Right forelimb (tissue), 1 donor: ENCODE data around the gene R3HDM2.

ENCODE experiments used
- DNase-seq: peaks from one replicate; pipeline ENCODE4 v3.0.0-alpha.2; 2018

The R3HDM2 gene

DNA sequence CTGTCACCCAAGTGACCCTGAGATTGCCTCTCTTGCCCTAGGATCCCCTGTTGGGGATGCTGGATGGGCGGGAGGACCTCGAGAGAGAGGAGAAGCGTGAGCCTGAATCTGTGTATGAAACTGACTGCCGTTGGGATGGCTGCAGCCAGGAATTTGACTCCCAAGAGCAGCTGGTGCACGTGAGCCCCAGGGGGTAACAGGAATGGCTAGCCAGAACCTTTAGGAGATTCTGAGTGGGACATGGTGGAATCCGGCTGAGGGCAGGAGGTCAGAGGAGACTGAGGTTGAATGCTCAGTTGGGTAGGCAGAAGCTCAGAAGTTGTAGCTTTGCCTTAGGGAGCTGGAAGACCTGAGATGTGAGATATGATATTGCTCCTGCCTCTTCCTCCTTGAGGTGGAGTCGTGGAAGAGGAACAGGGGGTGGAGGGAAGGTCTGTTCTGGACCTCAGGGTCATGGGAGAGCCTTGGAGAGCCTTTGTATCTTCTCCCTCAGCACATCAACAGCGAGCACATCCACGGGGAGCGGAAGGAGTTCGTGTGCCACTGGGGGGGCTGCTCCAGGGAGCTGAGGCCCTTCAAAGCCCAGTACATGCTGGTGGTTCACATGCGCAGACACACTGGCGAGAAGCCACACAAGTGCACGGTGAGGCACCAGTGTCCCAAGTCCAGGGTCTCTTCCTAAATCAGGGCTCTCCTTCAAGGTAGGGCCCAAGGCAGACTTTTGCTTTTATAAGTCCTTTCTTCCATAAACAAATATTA, 35.1 kb upstream of the R3HDM2 start:
- DNase-seq: no peak

DNA sequence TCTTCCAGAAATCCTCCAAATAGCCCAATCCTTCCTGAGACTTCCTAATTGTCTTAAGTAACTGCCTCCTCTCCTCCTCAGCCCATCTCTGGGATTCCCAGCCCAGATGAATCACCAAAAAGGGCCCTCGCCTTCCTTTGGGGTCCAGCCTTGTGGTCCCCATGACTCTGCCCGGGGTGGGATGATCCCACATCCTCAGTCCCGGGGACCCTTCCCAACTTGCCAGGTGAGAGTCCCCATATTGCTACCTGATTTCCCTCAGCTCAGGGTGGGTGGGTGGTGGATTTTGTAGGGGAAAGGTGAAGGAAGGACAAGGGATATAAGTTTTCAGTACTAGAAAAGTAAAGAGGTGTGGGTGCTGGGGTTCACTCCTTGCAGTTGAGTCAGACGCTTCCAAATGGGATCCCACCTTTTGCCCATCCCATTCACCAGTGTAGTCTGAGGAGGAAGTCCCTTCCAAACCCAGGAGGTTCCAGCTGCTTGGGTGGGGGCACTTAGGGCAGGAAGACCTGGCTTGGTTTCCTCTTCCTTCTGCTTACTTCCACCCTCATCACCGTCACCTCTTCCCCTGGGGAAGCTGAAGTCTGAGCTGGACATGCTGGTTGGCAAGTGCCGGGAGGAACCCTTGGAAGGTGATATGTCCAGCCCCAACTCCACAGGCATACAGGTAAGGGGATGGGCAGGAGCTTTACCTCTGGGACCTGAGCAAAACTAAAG, 34.3 kb upstream of the R3HDM2 start:
- DNase-seq: no peak

DNA sequence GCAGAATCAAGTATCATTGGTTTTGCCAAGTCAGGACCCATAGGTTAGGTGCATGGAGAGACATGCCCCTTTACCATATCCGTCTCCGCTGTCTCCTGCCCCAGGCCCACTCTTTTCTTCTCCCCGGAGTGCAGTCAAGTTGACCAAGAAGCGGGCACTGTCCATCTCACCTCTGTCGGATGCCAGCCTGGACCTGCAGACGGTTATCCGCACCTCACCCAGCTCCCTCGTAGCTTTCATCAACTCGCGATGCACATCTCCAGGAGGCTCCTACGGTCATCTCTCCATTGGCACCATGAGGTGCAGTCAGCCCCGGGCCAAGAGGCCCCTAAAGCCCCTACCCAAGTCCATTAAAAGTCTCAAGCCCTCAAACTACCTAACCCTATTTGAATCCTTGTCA, 33.7 kb upstream of the R3HDM2 start:
- no peak for DNase-seq

DNA sequence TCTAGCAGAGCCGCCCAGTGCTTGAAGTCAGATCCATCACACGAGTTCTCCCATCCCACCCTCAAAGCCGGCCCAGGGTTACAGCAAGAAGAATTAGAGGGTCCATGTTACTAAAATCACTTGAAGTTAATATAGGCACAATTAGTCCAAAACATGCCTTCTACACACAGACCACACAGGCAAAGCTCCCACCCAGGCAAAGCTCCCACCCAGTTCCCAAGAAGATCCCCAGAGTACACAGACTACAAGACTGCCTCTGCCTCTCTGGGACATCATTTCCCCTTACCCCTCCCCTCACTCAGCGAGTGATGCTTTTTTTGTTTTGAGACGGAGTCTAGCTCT, 32.0 kb upstream of the R3HDM2 start:
- no peak for DNase-seq

DNA sequence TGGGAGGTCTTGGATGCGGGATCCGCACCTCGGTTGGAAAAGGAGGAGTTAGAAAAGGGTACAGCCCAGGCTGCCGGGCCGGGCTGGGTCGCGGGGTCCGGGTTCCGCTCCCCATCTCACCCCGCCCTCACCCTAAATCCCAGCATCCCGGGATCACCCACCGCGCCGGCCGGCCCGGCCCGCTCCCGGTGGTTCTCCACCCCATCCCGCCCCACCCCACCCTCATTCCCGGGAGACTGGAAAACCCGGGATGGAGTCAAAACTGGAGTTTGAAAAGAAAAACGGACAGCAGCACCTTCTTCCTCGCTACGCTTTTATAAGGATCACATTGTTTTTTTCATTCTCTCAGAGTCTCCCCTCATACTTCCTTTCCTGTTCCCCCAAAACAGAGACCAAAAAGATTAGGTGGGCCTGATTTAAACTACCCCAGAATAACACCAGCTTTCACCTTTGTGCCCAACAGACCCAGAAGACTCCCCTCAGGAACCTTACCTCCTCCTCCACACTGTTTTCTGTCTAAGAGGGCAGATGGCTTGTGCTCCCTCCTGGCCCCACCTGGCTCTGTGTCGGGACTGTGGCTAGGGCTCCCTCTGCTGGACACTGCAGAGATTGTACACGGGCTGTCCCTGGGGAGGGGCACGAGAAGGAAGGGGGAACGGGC, 31.5 kb upstream of the R3HDM2 start:
- DNase-seq: peak; percentile 91

DNA sequence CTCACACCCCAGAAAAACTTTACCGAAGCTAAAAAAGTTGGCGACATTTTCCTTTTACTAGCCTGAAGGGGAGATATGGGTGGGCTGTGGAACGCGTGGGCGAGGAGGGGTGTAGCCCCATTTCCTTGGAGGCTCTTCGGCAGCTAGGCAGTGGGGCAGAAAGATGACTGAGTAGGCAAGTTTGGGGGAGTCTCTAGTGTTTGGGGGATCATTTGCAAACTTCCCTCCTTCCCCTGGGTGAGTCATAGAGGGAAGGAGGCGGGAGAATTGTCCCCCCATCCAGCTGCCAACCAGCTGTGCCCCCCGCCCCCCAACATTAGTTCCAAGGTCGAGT, 31.0 kb upstream of the R3HDM2 start:
- DNase-seq: no peak

DNA sequence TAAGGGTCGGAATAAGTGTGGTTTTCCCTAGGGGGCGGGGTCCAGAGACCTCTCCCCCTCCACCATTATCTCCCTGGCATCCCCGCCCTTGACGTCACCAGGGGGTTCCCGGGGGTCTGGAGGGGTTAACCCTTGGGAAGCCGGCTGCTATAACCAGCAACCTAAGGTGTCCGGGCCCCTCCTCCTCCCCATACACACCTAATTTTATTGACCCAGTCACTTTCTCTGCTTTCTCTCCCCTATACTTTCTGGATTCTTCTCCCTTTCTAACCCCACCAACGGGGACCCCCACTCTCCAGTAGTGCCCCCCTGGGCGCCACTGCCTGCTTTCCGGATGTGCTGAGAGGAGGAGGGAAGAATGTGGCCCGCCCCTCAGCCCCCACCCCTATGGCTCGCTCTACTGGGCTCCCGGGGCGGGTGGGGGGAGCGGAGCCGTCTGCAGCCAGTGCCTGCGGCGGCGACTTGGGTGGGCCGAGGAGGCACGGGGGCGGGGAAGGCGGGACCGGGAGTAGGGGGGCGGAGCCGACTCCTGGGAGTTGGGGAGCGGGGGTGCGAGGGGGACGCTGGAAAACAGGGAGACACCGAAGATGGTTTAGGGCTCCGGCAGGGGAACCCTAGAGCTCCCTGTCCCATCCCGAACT, 30.6 kb upstream of the R3HDM2 start:
- DNase-seq: peak; percentile 92

DNA sequence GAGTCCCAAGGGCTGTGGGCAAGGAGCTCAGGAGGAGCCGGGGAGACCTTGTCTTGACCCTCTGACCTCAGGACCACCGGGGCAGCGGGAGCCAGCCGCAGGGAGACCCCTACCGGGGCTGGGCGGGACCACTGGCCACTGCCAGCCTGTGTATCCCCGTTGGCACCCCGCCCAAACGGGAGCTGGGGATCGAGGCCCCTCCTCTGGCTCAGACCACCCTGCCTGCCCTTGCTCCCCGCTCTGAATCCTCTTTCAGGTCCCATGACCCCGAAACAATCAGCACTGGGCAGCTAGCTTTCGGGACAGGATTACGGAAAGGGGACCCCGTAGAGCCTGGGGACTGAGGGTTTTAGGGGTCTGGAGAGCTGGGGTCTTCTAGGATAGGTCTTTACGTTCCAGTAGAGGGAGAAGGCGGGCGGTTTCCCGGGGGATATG, 30.0 kb upstream of the R3HDM2 start:
- peak; percentile 57 for DNase-seq

DNA sequence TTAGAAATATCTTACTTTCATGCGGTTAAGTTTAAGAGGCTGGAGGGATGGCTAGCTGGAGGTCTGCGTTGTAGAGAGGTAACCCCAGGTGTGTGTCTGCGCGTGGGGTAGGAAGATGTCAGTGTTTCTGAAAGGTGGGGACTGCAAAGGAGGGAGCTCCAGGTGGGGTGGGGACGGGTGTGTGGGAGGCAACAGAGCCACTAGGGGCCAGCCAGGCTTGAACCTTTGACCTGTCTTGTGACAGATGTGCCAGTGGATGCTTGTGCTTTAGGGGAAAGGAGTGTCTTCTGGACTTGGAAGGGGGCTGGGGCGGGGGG, 29.6 kb upstream of the R3HDM2 start:
- no peak for DNase-seq

DNA sequence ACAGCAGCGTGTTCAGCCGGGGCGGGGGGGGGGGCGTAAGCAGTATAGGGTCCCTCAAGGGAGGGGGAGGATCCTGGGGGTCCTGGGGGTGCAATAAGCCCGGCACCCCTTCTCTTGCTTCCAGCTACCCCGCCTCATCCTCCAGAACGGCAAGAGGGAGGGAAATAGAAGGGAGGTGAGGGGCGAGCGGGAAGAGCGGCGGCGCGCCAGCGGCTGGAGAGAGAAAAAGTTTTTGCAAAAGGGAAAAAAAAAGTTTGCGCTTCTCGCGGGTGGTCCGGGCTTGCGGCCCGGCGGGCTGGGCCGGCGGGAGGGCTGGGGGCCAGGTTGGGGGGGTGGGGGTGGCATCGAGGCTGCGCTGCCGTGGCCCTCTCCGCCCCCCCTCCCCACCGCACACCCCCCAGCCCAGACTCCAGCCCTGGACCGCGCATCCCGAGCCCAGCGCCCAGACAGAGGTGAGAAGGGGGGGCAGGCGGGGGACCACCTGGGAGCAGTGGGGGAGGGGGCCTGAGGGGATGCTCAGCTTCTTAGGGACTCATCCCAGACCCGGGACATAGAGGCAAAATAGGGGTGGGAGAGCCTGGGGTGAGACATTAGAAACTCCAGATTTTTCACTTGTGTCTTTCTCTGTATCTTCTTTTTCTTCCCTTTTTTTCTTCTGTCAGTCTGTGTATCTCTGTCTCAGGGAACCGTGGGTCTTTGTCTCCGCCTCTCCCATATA, 29.1 kb upstream of the R3HDM2 start, which contains the start of gene GLI1:
GLI1 (plus strand) TSS at position 36 of the 718 bp plus-strand sequence. CDS start 3,907 bp downstream, outside the sequence.
- DNase-seq: peak; percentile 89

DNA sequence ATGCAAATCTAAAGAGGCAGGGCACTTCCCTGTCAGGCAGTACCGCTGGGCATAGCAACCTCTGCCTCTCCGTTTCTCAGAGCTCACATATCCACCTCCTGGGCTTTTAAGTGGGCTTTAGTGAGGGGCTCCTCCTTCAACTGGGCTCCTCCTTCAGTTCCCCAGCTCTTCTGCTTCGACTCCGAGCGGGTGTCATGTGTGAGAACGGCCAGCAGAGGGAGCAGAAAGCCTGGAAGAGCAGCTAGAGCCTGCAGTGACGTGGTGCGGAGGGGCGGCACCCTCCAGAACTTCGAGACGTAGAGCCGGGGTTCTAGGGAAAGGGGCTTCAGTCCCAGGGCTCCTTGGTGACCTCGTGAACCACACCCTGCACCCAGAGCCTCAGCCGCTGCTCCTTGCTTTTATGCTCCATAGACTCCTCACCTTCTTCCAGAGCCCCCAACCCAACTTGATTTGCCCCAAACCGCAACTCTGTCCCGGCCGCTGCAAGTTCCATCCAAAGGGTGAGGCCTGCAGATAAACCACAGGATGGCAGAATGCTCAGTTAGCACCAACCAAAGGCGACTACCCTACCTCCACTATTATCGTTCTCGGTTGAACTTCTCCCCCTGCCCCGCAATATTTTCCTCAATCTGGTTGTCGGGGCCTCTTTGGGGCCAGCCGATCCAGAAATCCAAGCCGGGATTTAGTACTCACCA, 28.4 kb upstream of the R3HDM2 start:
- peak; percentile 97 for DNase-seq

DNA sequence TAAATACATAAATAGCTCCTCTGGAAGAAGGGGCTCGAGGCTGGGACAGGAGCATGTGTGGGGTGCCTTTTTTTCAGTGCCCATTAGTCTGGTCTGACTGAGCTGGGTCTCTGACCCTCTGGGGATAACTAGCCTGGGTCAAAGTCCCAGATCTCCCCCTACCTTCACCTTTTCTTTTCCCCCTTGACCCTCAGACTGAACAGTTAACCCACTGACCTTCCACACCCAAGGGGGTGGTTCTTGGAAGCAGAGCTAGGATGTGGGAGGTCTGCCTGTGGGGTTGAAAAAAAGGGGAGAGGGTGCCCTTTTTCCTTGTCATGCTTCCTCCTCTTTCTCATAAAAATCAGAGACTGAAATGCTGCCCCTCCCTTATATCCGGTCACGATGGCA, 27.8 kb upstream of the R3HDM2 start:
- DNase-seq: no peak

DNA sequence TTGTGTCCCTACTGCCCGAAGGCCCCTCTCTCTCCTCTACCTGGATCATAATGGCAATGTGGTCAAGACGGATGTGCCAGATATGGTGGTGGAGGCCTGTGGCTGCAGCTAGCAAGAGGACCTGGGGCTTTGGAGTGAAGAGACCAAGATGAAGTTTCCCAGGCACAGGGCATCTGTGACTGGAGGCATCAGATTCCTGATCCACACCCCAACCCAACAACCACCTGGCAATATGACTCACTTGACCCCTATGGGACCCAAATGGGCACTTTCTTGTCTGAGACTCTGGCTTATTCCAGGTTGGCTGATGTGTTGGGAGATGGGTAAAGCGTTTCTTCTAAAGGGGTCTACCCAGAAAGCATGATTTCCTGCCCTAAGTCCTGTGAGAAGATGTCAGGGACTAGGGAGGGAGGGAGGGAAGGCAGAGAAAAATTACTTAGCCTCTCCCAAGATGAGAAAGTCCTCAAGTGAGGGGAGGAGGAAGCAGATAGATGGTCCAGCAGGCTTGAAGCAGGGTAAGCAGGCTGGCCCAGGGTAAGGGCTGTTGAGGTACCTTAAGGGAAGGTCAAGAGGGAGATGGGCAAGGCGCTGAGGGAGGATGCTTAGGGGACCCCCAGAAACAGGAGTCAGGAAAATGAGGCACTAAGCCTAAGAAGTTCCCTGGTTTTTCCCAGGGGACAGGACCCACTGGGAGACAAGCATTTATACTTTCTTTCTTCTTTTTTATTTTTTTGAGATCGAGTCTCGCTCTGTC, 26.1 kb upstream of the R3HDM2 start:
- DNase-seq: no peak

DNA sequence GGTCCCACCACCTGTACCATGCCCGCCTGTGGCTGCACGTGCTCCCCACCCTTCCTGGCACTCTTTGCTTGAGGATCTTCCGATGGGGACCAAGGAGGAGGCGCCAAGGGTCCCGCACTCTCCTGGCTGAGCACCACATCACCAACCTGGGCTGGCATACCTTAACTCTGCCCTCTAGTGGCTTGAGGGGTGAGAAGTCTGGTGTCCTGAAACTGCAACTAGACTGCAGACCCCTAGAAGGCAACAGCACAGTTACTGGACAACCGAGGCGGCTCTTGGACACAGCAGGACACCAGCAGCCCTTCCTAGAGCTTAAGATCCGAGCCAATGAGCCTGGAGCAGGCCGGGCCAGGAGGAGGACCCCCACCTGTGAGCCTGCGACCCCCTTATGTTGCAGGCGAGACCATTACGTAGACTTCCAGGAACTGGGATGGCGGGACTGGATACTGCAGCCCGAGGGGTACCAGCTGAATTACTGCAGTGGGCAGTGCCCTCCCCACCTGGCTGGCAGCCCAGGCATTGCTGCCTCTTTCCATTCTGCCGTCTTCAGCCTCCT, 25.4 kb upstream of the R3HDM2 start:
- peak; percentile 51 for DNase-seq

DNA sequence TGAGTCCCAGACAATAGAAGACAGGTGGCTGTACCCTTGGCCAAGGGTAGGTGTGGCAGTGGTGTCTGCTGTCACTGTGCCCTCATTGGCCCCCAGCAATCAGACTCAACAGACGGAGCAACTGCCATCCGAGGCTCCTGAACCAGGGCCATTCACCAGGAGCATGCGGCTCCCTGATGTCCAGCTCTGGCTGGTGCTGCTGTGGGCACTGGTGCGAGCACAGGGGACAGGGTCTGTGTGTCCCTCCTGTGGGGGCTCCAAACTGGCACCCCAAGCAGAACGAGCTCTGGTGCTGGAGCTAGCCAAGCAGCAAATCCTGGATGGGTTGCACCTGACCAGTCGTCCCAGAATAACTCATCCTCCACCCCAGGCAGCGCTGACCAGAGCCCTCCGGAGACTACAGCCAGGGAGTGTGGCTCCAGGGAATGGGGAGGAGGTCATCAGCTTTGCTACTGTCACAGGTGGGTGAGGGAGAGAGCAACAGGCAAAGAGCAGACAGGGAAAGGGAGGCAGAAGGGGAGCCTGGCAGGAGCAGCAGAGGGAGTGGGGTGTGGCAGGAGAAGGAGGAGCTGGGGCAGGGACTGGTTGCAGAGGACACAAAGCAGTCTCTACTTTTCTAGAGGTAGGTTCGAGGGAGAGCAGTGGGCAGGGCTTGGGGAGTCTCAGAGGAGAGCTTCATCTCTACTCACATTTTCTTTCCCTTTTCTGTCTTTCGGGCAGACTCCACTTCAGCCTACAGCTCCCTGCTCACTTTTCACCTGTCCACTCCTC, 24.7 kb upstream of the R3HDM2 start:
- peak; percentile 39 for DNase-seq

DNA sequence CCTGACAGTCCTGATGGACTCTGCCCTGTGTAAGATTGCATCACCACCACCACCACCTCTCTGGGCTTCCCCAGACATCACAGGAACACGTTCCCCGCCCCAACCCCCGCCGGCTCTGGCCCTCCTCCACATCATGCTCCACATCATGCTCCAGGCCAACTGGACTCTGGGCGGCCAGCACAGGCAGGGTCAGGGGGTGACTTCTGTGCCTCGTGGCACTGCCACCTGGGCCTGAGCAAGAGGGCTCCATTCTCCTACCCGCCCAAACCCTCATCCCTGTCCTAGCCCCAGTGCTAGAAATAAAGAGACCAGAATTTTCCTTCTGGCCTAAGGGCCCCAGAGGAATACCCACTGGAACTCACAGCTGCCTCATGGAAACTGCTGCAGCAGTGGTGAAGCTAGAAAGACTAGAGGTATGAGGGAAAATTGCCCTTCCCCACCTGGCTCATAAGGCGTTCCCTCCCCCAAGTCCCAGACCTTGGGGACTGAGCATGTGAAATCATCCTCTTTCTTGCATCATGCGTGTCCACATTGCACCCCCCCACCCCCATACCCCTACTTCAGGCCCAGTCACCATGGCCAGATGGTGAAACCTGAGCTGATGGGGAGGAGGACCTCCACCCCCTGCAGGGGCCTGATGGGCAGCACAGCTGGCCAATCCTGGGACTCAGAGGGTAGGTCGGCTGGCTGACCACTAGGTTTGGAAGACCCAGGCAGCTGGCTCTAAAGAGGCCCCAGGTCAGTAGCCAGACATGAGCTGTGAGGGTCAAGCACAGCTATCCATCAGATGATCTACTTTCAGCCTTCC, 23.9 kb upstream of the R3HDM2 start, which contains the start of gene INHBE:
INHBE (plus strand) TSS at position 742 of the 808 bp plus-strand sequence. CDS start 230 bp downstream, outside the sequence.
- DNase-seq: peak; percentile 47

DNA sequence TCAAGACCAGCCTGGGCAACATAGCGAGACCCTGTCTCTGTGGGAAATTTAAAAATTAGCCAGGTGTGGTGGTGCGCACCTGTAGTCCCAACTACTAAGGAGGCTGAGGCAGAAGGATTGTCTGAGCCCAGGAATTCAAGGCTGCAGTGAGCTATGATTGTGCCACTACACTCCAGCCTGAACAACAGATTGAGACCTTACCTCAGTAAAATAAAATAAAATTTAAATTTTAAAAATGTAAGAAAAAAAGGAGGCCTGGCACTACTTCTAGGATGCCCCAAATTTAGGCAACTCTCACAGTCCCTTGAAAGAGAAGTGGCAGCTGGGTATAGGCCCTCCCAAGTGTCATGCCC, 23.3 kb upstream of the R3HDM2 start:
- DNase-seq: peak; percentile 2

DNA sequence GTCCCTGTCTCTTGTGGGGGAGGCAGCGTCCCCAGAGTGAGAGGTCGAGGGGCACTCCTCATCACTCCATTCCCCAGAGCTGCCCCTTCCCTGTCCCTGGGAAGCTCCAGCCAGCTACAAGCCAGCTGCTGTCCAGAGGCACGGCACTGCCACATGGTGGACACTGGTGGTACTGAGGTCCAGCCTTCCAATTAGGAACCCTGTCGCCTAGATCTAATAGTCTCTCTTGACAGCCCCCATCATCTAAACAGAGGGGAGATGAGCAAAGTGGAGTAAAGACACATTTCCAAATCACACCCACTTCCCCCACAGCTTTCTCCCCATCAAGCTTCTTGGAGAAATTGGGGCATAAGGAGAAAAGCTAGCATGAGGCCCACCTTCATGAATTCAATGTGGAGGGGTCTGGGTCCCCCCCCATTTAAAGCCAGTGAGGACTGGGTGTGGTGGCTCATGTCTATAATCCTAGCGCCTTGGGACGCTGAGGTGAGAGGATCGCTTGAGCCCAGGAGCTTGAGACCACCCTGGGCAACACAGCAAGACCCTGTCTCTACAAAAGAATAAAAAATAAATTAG, 22.2 kb upstream of the R3HDM2 start:
- DNase-seq: peak; percentile 81
